Measurements from ENCODE around the gene SH3GL3.

DNA sequence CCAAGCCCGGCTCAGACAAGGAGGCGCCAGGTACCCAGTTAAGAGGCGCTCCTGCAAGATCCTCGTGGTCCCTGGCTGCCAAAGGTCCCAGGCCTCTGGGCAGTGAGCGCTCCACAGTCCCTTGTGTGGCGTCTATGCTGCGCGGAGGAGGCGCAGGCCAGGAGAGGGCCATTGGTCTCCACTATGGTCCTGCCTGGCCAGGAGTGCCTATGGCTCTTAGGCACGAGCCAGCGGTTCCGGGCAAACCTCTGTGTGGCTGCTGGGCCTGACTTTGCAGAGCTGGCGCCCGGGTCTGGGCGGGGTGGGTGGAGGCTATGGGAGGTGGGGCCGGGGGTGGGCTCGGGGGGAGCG is 206.1 kb downstream of the SH3GL3 start:
- no peak for TF ChIP-seq POLR2A (IDR thresholded peaks at IDR 0.05)
- TF ChIP-seq, protein P1, sequence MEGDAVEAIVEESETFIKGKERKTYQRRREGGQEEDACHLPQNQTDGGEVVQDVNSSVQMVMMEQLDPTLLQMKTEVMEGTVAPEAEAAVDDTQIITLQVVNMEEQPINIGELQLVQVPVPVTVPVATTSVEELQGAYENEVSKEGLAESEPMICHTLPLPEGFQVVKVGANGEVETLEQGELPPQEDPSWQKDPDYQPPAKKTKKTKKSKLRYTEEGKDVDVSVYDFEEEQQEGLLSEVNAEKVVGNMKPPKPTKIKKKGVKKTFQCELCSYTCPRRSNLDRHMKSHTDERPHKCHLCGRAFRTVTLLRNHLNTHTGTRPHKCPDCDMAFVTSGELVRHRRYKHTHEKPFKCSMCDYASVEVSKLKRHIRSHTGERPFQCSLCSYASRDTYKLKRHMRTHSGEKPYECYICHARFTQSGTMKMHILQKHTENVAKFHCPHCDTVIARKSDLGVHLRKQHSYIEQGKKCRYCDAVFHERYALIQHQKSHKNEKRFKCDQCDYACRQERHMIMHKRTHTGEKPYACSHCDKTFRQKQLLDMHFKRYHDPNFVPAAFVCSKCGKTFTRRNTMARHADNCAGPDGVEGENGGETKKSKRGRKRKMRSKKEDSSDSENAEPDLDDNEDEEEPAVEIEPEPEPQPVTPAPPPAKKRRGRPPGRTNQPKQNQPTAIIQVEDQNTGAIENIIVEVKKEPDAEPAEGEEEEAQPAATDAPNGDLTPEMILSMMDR (IDR thresholded peaks at IDR 0.05), result no peak

All from adrenal gland (tissue), 5 donors.